ENCODE data around the gene AP3D1.
"Not testable (repeated sequence)": the region's sequence is repeated elsewhere in the genome, so short reads cannot be mapped to it uniquely, and the experiment has no call there.

AP3D1 gene

GRCh38 chr19:2129892-2130770 lies 21.2 kb downstream of the AP3D1 start:
- no peak for FAIRE-seq
- TF ChIP-seq POLR2A (IDR thresholded peaks at IDR 0.05; ENCODE audit: low read depth, low read length) (0 out of 2 replicates have a peak, but pooled peaks have one; percentile 24), SPI1 (IDR thresholded peaks at IDR 0.05; ENCODE audit: low read depth, low read length) (no peak)

DNA sequence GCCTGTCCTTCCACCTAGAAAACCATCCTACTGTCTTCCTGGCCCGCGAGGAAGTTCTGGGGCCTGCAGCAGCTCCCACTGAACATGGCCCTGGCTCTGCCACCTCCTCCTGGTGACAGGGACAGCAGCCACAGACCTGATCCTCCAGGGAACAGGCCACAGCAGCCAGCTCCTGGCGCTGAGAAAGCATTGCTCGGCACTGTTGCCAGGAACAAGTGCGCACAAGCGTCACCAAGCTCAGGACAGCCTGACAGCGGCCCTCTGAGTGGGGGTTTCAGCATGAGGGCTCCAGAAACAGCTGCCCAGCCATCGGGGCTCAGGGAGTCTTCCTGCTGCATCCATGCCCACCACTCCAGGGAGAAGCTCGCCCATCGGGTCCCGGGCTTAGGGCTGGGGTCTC lies 21.9 kb downstream of the AP3D1 start:
- TF ChIP-seq POLR2A (IDR thresholded peaks at IDR 0.05; ENCODE audit: low read depth, low read length) (no peak), TAF1 (IDR thresholded peaks at IDR 0.05; ENCODE audit: low read depth, low read length) (no peak), POLR2AphosphoS5 (IDR thresholded peaks at IDR 0.05; ENCODE audit: low read depth, low read length) (no peak), SPI1 (IDR thresholded peaks at IDR 0.05; ENCODE audit: low read depth, low read length) (no peak), POU2F2 (IDR thresholded peaks at IDR 0.05; ENCODE audit: low read depth, low read length) (no peak), PAX5 (IDR thresholded peaks at IDR 0.05; ENCODE audit: insufficient read depth, low read length, severe bottlenecking) (no peak)
- DNase-seq (ENCODE audit: insufficient read length, low spot score) (no peak), FAIRE-seq (no peak)

More at GRCh38 chr19:2129892-2130770, 21.2 kb downstream of the AP3D1 start:
- no peak for DNase-seq (ENCODE audit: insufficient read length, low spot score)

- TF ChIP-seq POLR2AphosphoS5 (IDR thresholded peaks at IDR 0.05; ENCODE audit: low read depth, low read length) (no peak), POU2F2 (IDR thresholded peaks at IDR 0.05; ENCODE audit: low read depth, low read length) (no peak), POLR2A (IDR thresholded peaks at IDR 0.05; ENCODE audit: low read depth, low read length) (no peak), PAX5 (IDR thresholded peaks at IDR 0.05; ENCODE audit: insufficient read depth, low read length, severe bottlenecking) (no peak), SPI1 (IDR thresholded peaks at IDR 0.05; ENCODE audit: low read depth, low read length) (no peak), TAF1 (IDR thresholded peaks at IDR 0.05; ENCODE audit: low read depth, low read length) (no peak)
- FAIRE-seq, result no peak
- no peak for DNase-seq (ENCODE audit: insufficient read length, low spot score)
Measured at GRCh38 chr19:2129022-2129421, 22.3 kb downstream of the AP3D1 start.

- DNase-seq (ENCODE audit: insufficient read length, low spot score); FAIRE-seq: not testable (repeated sequence)
Measured at GRCh38 chr19:2128252-2128651, 23.1 kb downstream of the AP3D1 start.

DNA sequence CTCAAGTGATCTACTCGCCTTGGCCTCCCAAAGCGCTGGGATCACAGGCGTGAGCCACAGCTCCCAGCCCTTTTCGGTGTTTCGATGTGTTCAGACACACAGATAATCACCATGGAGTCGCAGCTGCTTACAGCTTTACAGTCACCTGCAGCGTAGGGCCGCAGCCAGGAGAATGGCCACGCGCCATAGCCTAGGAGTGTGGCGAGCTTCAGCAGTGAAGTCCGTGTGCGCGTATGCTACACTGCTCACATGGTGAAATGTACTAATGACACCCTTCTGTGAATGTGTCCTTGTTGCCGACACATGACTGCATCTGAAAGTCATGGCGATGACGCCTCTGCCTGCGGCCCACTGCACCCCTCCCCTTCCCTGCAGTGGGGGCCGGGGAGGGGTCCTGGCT lies 23.6 kb downstream of the AP3D1 start:
- no peak for FAIRE-seq
- no peak for DNase-seq (ENCODE audit: insufficient read length, low spot score)
- TF ChIP-seq POLR2A (IDR thresholded peaks at IDR 0.05; ENCODE audit: low read depth, low read length) (no peak), POLR2AphosphoS5 (IDR thresholded peaks at IDR 0.05; ENCODE audit: low read depth, low read length) (no peak), TAF1 (IDR thresholded peaks at IDR 0.05; ENCODE audit: low read depth, low read length) (no peak), POU2F2 (IDR thresholded peaks at IDR 0.05; ENCODE audit: low read depth, low read length) (no peak), PAX5 (IDR thresholded peaks at IDR 0.05; ENCODE audit: insufficient read depth, low read length, severe bottlenecking) (no peak), SPI1 (IDR thresholded peaks at IDR 0.05; ENCODE audit: low read depth, low read length) (no peak)

DNA sequence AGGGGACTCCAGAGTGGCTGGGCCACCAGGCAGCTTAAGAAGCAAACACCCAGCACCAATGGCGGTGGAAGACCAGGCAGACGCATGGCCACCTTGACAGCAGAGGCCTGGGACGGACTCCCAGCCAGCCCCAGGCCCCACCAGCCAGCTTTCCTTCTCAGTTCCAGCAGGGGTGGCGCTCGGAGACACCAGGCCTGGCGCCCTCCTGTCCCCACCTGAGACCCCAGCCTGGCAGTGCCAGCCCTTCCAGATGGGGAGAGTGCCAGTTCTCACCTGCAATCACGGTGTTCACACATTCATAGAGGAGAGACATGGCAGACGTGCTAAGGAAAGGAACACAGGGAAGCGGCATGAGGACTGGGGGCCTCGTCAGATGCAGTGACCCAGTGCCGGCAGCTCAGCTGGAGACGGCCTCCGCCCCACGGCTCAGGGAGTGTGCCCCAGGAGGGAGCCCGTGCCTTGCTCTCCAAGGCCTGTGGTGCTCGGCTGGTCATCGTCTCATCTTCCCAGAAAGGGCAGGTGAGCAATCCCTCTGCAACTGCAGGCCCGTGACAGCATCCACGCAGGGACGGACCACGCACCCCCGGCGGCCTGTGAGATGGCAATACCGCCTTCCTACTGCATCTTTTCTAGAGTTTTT lies 24.4 kb downstream of the AP3D1 start:
- FAIRE-seq (no peak), DNase-seq (ENCODE audit: insufficient read length, low spot score) (no peak)
- TF ChIP-seq PAX5 (IDR thresholded peaks at IDR 0.05; ENCODE audit: insufficient read depth, low read length, severe bottlenecking) (no peak), POLR2A (IDR thresholded peaks at IDR 0.05; ENCODE audit: low read depth, low read length) (no peak), SPI1 (IDR thresholded peaks at IDR 0.05; ENCODE audit: low read depth, low read length) (no peak), POLR2AphosphoS5 (IDR thresholded peaks at IDR 0.05; ENCODE audit: low read depth, low read length) (no peak), POU2F2 (IDR thresholded peaks at IDR 0.05; ENCODE audit: low read depth, low read length) (no peak), TAF1 (IDR thresholded peaks at IDR 0.05; ENCODE audit: low read depth, low read length) (no peak)

GRCh38 chr19:2123682-2124387 lies 27.5 kb downstream of the AP3D1 start:
- TF ChIP-seq POU2F2 (IDR thresholded peaks at IDR 0.05; ENCODE audit: low read depth, low read length), result no peak
- TF ChIP-seq PAX5 (IDR thresholded peaks at IDR 0.05; ENCODE audit: insufficient read depth, low read length, severe bottlenecking), result no peak
- TF ChIP-seq TAF1 (IDR thresholded peaks at IDR 0.05; ENCODE audit: low read depth, low read length), result no peak
- TF ChIP-seq POLR2A (IDR thresholded peaks at IDR 0.05; ENCODE audit: low read depth, low read length), result no peak
- no peak for TF ChIP-seq SPI1 (IDR thresholded peaks at IDR 0.05; ENCODE audit: low read depth, low read length)
- TF ChIP-seq POLR2AphosphoS5 (IDR thresholded peaks at IDR 0.05; ENCODE audit: low read depth, low read length), result no peak
- DNase-seq (ENCODE audit: insufficient read length, low spot score), result no peak
- FAIRE-seq, result no peak

- FAIRE-seq, result no peak
Measured at GRCh38 chr19:2122982-2123381, 28.4 kb downstream of the AP3D1 start.

GRCh38 chr19:2122251-2122650 lies 29.1 kb downstream of the AP3D1 start:
- FAIRE-seq (no peak), DNase-seq (ENCODE audit: insufficient read length, low spot score) (no peak)

More at GRCh38 chr19:2122982-2123381, 28.4 kb downstream of the AP3D1 start:
- no peak for DNase-seq (ENCODE audit: insufficient read length, low spot score)
- TF ChIP-seq PAX5 (IDR thresholded peaks at IDR 0.05; ENCODE audit: insufficient read depth, low read length, severe bottlenecking) (no peak), POU2F2 (IDR thresholded peaks at IDR 0.05; ENCODE audit: low read depth, low read length) (no peak), TAF1 (IDR thresholded peaks at IDR 0.05; ENCODE audit: low read depth, low read length) (no peak), POLR2A (IDR thresholded peaks at IDR 0.05; ENCODE audit: low read depth, low read length) (no peak), POLR2AphosphoS5 (IDR thresholded peaks at IDR 0.05; ENCODE audit: low read depth, low read length) (no peak), SPI1 (IDR thresholded peaks at IDR 0.05; ENCODE audit: low read depth, low read length) (no peak)

More at GRCh38 chr19:2122251-2122650, 29.1 kb downstream of the AP3D1 start:
- TF ChIP-seq POLR2A (IDR thresholded peaks at IDR 0.05; ENCODE audit: low read depth, low read length) (no peak), POU2F2 (IDR thresholded peaks at IDR 0.05; ENCODE audit: low read depth, low read length) (no peak), PAX5 (IDR thresholded peaks at IDR 0.05; ENCODE audit: insufficient read depth, low read length, severe bottlenecking) (no peak), POLR2AphosphoS5 (IDR thresholded peaks at IDR 0.05; ENCODE audit: low read depth, low read length) (no peak), TAF1 (IDR thresholded peaks at IDR 0.05; ENCODE audit: low read depth, low read length) (no peak), SPI1 (IDR thresholded peaks at IDR 0.05; ENCODE audit: low read depth, low read length) (no peak)

Measured in GM12891 (cell line).